Endothelial cell (in vitro differentiated cells): ENCODE results near the gene BOC. TPM values are rescaled to one million over a fixed set of nuclear protein-coding genes. Genes with fewer than 3 reads are reported as not detected.

Source experiments
- DNase-seq: peaks from one replicate; pipeline ENCODE4 v3.0.0; 2021; ENCODE audit warnings: low spot score
- H3K27ac Mint-ChIP-seq: one replicate; pipeline ENCODE4 v1.8.0; 2021; ENCODE audit warnings: mixed read lengths, inconsistent platforms; ENCODE audit not compliant: unreplicated experiment
- H3K27me3 Mint-ChIP-seq: one replicate; pipeline ENCODE4 v1.8.0; 2021; ENCODE audit warnings: mild to moderate bottlenecking, moderate library complexity, mixed read lengths, inconsistent platforms; ENCODE audit not compliant: unreplicated experiment
- H3K36me3 Mint-ChIP-seq: one replicate; pipeline ENCODE4 v1.8.0; 2021; ENCODE audit warnings: mild to moderate bottlenecking, low read depth, mixed read lengths, inconsistent platforms; ENCODE audit not compliant: unreplicated experiment
- H3K4me1 Mint-ChIP-seq: one replicate; pipeline ENCODE4 v1.8.0; 2021; ENCODE audit warnings: mild to moderate bottlenecking, mixed read lengths, inconsistent platforms; ENCODE audit not compliant: unreplicated experiment
- H3K4me3 Mint-ChIP-seq: one replicate; pipeline ENCODE4 v1.8.0; 2021; ENCODE audit warnings: mild to moderate bottlenecking, mixed read lengths, inconsistent platforms; ENCODE audit not compliant: unreplicated experiment
- H3K9me3 Mint-ChIP-seq: one replicate; pipeline ENCODE4 v1.8.0; 2021; ENCODE audit warnings: mixed read lengths, inconsistent platforms; ENCODE audit not compliant: unreplicated experiment
- CTCF ChIP-seq: fragments of 200-600 bp; sonication (generic); IDR thresholded peaks from one replicate; pipeline ENCODE4 v1.5.0; 2021; ENCODE audit warnings: antibody characterized with exemption; ENCODE audit not compliant: unreplicated experiment
- total RNA-seq: library from RNA; stranded (reverse); fragmentation: NEBNext Ultra II Directional; extraction: Animal tissue kit (Norgen Biotek cat#: 25700); gene quantifications from one replicate; pipeline ENCODE4 v1.2.1, GENCODE V29; 2021; ENCODE audit not compliant: unreplicated experiment

BOC gene
- total RNA-seq, 1 donor from 2014 or later: 3.8 TPM

- no peaks in the 10 kb centered on the region for H3K36me3 Mint-ChIP-seq
- no peaks in the 10 kb centered on the region for H3K27me3 Mint-ChIP-seq
- no peak overlapping the region for H3K4me3 Mint-ChIP-seq
- H3K4me1 Mint-ChIP-seq: peaks cover 5% of the 10 kb centered on the region
- no peaks in the 10 kb centered on the region for H3K9me3 Mint-ChIP-seq
- peak overlapping the region; percentile 24 for H3K27ac Mint-ChIP-seq
- no peak for DNase-seq
- no peak for TF ChIP-seq CTCF
Measured at GRCh38 chr3:113263778-113264177, 52.4 kb downstream of the BOC start.

GRCh38 chr3:113264283-113265131 is 53.1 kb downstream of the BOC start:
- Mint-ChIP-seq H3K9me3 (no peaks in the 10 kb centered on the region), H3K27me3 (no peaks in the 10 kb centered on the region), H3K4me3 (no peak overlapping the region)

GRCh38 chr3:113265231-113265630 is 53.9 kb downstream of the BOC start:
- Mint-ChIP-seq H3K4me3 (no peak overlapping the region), H3K36me3 (no peaks in the 10 kb centered on the region), H3K4me1 (peaks cover 9% of the 10 kb centered on the region), H3K27ac (no peak overlapping the region), H3K27me3 (peaks cover under 1% of the 10 kb centered on the region), H3K9me3 (no peaks in the 10 kb centered on the region)
- DNase-seq: no peak
- no peak for TF ChIP-seq CTCF

More at GRCh38 chr3:113264283-113265131, 53.1 kb downstream of the BOC start:
- DNase-seq: no peak
- peak overlapping the region; percentile 24 for H3K27ac Mint-ChIP-seq
- peaks cover 5% of the 10 kb centered on the region for H3K4me1 Mint-ChIP-seq
- no peaks in the 10 kb centered on the region for H3K36me3 Mint-ChIP-seq
- TF ChIP-seq CTCF: no peak

- no peak for DNase-seq
- H3K27ac Mint-ChIP-seq: no peak overlapping the region
- no peaks in the 10 kb centered on the region for H3K36me3 Mint-ChIP-seq
- peaks cover 9% of the 10 kb centered on the region for H3K4me1 Mint-ChIP-seq
- TF ChIP-seq CTCF: no peak
- no peak overlapping the region for H3K4me3 Mint-ChIP-seq
- no peaks in the 10 kb centered on the region for H3K9me3 Mint-ChIP-seq
- peaks cover 3% of the 10 kb centered on the region for H3K27me3 Mint-ChIP-seq
Measured at GRCh38 chr3:113266738-113267137, 55.4 kb downstream of the BOC start.

GRCh38 chr3:113268311-113268710 is 57.0 kb downstream of the BOC start:
- H3K27ac Mint-ChIP-seq: no peak overlapping the region
- no peak for TF ChIP-seq CTCF
- DNase-seq: no peak
- no peaks in the 10 kb centered on the region for H3K9me3 Mint-ChIP-seq
- H3K4me1 Mint-ChIP-seq: peaks cover 9% of the 10 kb centered on the region
- H3K4me3 Mint-ChIP-seq: no peak overlapping the region
- no peaks in the 10 kb centered on the region for H3K36me3 Mint-ChIP-seq
- peaks cover 5% of the 10 kb centered on the region for H3K27me3 Mint-ChIP-seq
